HG03045 (cell line): ENCODE data around the gene CELF2.
A peak's percentile ranks its signal among the peaks of the same experiment; 100 is the strongest.

Source experiments
- ATAC-seq: cut with Tn5 transposase; IDR thresholded peaks from one replicate; pipeline ENCODE4 v1.9.1; 2021; ENCODE audit warnings: mild to moderate bottlenecking, moderate library complexity; ENCODE audit not compliant: unreplicated experiment

Gene CELF2

DNA sequence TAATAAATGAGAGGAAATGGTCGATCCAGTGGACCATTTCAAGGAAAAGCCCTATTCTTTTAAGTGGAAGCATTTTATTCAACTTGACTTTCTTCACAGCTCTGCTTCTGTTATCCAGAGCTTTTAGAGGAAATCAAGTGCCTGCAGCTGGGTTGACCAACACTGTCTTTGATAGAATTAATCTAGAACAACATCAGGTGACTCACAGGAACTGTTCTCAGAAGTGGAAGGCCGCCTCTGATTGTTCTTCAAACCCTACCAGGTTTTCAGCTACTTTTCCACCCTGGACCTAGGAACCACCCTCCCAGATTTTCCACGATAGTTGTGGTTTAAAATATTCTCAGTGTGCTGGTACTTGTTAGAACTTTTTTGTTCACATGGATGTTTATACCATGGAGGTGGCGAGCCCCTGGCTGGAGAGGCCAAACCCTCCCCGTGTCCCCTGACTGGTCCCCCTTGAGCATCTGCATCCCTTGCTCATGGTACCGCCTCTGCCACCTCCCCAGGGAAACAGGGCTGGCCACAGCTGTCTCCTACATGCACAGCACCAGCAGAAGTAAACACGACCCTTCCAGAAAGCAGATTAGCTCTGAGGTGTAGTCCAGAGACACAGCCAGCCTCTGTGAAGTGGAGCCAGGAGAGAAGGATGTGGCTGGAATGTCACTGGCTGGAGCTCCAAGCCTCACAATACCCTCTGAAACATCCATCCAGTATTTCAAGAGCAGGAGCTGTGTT is 300.4 kb downstream of the CELF2 start:
- no peak for ATAC-seq

DNA sequence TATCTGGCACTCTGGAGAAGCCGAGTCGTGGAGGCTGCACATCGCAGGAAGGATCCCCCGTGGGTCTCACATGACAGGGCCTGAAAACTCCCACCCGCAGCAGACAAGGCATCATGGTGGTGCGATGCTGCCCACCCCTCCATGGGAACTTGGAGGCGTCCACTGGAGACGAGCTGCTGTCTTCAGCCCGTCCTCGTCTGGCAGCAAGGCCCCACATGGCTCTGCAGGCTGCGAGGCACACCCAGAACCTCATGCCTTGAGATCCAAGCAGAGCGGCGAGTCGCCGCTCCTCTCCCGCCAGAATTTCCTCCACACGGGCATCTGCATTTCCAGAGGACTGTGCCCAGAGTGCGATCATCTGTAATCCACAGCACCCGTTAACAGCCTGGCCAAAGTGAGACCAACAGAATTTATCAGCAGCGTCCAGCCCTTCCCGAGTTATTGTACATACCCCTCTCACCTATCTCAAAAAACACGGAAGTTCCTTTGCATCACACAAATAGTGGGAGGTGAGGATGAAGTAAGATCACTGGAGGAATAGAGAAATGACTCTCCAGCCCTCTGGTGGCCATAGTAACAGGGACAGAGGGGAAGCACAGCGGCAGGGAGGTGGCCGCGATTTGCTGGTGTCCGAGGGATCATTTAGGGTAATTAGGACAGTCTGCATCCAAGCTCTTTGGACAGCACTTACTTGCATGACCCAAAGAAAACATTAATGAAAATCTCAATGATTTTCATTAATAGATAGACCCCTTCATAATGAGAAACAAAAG is 301.3 kb downstream of the CELF2 start:
- ATAC-seq, result no peak

- ATAC-seq, result no peak
Observed at GRCh38 chr10:11319990-11320602, 302.4 kb downstream of the CELF2 start.

DNA sequence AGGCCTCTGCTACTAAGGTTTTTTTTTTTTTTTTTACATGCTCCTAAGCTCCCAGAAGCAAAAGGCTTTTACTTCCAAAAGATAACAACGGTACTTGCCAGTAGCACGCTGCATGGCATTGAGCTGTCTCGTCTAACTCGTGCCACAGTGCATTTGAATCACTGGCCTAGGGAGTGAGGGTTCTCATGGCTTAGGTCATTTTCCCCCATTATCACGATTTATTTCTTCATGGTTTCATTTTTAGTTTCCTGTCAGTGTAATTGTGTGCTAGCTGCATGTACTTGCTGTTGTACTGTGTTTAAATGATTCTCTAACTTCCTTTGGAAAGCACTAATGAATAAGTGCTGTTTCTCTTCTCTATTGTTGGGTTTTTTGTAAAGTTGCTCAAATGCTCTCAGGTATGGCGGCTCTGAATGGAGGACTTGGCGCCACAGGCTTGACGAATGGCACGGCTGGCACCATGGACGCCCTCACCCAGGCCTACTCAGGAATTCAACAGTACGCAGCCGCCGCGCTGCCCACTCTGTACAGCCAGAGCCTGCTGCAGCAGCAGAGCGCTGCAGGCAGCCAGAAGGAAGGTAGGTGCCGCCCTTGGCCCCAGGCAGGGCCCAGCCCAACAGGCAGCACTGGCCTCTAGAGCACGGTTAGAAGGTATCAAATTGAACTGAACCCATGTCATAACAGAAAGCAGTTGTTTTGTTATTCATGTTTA is 303.3 kb downstream of the CELF2 start:
- no peak for ATAC-seq

DNA sequence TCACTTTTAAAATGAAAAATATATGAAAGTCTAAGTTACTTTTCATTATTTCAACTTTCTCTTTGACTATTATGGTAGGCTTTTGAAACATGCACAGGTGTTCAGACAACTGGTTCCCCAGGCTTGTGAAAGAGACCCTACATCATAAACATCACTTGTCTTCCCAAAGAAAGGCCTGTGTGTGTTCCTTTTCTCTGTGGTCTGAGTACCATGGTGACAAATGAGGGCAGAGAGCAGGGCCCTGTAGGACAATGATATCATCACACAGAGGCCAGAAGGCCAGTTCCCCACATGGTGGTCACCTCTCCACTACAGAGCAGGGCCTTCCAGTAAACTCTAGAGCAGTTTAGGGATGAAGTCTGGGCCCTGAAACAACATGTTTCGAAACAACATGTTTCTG is 305.0 kb downstream of the CELF2 start:
- peak; percentile 73 for ATAC-seq

DNA sequence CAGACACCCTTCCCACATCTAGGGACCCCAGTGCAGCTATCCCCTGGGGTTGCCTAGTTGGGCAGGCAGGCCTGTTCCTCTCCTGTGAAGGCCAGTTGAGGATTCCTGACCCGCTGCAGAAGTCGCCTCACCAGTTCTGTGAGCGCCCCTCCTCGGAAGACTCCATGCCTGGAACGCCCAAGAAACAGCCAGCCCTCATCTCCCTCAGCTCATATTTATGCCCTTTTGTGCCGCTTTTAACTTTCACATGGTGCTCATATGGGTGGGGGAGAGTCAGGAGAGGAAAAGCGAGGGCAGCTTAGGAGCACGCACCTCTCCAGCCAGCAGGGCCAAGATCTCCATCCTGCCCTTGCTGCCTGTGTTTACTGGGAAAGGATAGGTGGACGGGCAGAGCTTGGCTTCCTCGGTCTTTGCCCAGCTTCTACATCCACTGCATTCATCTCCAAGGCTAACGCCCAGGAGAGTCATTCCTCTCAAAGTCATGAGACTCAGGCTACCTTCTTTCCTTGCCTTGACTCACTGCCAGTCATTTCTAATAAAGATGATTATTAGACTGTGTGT is 307.2 kb downstream of the CELF2 start:
- ATAC-seq, result no peak

DNA sequence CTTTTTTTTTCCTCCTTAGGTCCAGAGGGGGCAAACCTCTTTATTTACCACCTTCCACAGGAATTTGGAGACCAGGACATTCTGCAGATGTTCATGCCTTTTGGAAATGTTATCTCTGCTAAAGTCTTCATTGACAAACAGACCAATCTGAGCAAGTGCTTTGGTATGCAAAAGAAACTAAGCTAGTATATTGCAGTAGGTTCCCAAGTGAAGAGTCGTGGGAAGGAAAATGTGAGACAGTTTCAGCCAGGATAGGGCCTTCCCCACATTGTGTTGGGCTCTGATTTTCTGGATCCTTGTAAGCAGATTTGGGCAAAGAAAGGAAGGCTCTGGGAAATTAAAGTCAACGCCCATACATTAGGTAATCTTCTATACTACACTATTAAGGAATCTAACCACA is 308.1 kb downstream of the CELF2 start:
- ATAC-seq, result no peak

GRCh38 chr10:11326241-11326640 is 308.6 kb downstream of the CELF2 start:
- ATAC-seq, result no peak

GRCh38 chr10:11326913-11327616 is 309.4 kb downstream of the CELF2 start:
- ATAC-seq, result no peak

DNA sequence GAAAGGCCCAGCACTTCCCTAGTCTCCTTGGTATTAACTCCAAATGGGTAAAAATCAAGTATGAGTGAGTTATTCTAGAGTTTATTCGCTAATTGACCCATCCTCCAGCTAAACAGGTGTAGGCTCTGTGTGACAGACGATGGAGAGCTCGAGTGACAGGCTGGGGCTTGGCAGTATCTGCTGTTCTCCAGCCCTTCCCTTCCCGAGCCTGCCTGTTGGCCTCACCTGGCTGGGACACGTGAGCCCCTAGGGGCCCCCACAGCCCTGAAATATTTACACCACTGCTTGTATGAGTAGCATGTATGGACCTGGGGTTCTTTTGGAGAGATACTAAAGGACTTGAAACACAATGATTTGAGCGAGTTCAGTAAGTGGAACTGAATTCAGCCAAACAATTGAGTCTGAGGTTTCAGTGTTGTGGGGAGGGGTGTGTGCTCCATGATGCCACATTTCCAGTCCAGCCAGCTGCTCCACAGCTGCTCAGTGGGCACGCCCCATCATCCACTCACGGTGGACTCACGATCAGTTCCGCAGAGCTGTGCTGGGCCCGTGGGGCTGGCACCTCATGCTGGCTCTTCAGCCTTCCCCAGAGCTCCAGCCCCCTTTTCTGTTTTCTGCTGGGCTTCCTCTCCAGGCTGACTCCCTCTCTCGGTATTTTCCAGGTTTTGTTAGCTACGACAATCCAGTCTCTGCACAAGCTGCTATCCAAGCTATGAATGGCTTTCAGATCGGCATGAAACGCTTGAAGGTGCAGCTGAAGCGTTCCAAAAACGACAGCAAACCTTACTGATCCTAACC is 310.8 kb downstream of the CELF2 start:
- no peak for ATAC-seq

GRCh38 chr10:11329062-11329673 is 311.5 kb downstream of the CELF2 start:
- no peak for ATAC-seq

DNA sequence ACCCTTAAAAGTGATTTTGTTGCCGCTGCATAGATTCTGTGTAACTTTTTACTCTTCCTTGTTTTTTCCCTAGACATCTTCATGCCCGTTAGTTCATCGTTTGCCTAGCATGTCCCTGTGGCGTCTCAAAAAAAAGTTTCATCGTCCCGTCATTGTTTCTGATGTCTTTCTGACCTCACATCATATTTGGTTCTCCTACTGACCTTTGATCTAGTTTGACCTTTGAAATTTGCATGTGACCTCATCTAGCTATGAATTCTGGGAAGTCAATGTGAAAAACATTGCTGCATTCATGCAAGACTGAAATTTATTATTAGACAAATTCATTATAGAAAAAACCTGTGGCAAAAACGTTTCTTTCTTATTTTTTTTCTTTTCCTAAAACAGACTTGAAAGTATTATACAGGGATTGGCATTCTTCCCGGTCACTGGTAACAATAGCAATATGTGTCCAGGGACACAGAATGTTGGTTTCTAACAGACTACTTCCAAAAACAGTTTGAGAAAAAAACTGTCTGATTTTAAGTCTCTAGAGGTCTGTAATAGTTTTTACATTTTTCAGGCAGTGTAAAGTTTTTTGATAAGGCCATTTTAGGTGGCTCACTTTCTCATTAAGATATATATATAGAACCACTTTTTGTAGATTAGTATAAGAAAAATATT is 312.8 kb downstream of the CELF2 start:
- no peak for ATAC-seq

DNA sequence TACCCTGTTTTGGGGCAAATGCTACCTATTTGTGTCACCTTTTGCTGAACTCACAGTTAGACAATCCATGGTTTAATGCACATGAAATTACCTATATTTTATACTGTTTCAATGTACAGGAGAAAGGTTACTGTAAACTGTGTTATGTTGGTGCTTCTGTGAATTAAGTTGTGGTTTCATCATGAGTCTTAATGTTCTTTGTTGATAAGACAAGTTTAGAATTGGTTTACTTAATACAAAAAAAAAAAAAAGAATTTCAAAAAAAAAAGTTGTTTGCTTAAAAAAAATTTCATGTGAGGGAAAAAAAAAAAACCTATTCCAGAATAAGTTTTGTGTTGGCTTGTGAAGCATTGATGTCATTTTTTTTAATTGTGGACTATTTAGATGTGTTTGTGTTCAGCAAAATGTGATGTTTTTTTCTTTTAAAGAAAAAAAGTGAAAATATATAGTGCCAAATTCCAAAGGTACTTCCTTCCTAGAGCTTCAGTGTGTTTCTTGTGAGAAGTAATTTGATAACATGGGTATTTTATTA is 313.4 kb downstream of the CELF2 start:
- no peak for ATAC-seq

DNA sequence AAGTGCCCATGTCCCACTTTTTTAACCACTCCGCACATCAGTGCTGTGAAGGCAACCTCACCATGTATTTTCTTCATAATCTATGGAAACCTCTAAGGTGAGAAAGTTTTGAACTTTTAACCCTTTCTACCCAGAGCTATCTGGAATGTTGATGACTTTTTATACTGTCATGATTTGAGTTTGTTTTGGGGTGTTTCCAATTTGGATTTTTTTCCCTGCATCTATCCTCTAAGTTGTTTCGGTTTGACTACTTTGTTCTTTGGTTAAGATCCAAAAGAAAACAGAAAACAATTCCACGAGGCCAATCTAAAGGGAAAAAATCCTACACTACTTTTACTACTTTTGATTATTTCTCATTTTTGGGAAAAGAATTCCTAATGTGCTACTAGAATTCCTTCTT is 314.1 kb downstream of the CELF2 start:
- ATAC-seq, result no peak

DNA sequence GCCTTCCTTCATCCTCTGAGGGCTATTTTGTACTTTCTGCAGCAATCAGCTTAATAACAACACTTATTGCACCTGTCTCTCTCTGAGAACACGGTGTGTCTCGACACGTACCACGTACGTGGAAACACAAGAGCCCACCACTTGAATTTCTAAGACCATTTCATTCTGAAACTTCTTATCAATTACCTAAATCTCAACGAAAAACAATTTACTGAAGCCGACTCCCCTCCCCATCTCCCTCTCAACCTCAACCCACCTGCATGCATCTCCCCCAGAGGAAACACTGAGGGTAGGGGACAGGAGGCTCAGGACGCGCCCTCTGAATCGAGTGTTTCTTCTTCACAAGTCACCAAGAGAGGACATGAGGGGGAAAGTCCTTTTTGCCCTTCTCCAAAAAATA is 315.2 kb downstream of the CELF2 start:
- ATAC-seq, result no peak

DNA sequence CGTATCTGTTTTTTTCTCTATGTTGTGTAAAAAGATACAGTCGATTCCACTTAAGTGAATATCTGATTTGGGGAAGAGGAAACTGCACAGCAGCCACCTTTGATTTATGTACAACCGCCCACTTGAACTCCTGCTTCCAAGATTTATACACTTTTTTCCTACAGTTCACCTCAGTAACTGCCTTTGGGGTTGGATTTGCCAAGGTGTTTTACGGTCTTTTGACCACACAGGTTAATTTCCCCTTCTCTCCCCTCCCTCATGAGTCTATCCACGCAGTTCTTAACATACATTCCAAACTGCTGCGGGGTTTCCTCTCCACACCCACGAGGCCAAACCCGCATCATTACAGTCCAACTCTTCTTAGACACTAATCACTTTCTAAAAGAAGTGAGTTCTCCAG is 316.8 kb downstream of the CELF2 start:
- no peak for ATAC-seq

GRCh38 chr10:11335167-11335652 is 317.5 kb downstream of the CELF2 start:
- ATAC-seq, result no peak

DNA sequence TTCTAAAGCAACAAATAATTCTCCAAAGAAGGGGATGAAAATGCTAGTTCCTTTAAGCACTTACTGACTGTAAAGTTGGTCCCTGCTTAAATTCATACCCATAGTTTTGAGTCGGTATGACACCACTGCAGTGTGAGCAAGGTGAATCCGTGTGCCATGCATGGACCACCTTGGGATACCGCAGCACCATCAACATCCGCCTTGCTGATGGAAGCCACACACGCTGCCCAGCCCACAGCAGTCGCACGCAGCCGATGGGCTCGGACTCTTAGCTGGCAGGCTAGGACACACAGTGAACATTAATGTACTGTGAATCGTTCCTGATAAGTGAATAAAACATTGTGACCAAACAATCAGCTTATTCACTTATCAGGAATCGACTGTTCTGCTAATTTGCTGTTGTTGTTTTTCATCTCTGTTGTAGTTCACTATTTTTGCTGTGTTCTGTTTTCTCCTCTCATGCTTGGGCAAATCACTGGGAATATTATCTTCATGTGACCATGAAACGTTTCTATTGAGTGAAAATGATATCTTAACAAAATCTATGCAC is 318.3 kb downstream of the CELF2 start:
- ATAC-seq, result no peak
